PC-3 (cell line): ENCODE results near the gene CA10. TPM values are rescaled to one million over a fixed set of nuclear protein-coding genes. Genes with fewer than 3 reads are reported as not detected.
A peak's percentile ranks its signal among the peaks of the same experiment; 100 is the strongest.

Experiments
- ATAC-seq: fragments of 200-7000 bp; cut with Tn5 transposase; 2 replicates; pipeline ENCODE4 v1.9.1; 2020; ENCODE audit warnings: mild to moderate bottlenecking, moderate library complexity
- BruUV-seq: library from RNA; stranded (reverse); fragments of 400-500 nt; replicated peaks from 2 replicates; lab custom pipeline; 2021; lab: Mats Ljungman, UMichigan
- CTCF ChIA-PET: fragments of 300-600 bp; sonication (Branson Sonifier 250); formaldehyde crosslinking; loops from one replicate; lab custom pipeline; 2022; ENCODE audit warnings: antibody characterized with exemption; lab: Charles Lee
- POLR2A ChIA-PET: fragments of 300-600 bp; sonication (Branson Sonifier 250); formaldehyde crosslinking; loops from one replicate; lab custom pipeline; 2022; ENCODE audit warnings: antibody characterized with exemption; ENCODE audit not compliant: unreplicated experiment; lab: Charles Lee
- DNase-seq: peaks from one replicate; pipeline ENCODE4 v3.0.0-alpha.2; 2015
- H2AFZ ChIP-seq: fragments of 300-600 bp; sonication (generic); 2 replicates; pipeline ENCODE4 v1.6.0; 2016; ENCODE audit warnings: antibody characterized with exemption, low read length
- H3F3A ChIP-seq: fragments of 300-600 bp; sonication (generic); one replicate; pipeline ENCODE4 v1.6.0; 2017; ENCODE audit warnings: antibody characterized with exemption, low read length, control low read depth, mild to moderate bottlenecking; ENCODE audit not compliant: unreplicated experiment
- H3K27ac ChIP-seq: fragments of 300-600 bp; sonication (generic); 2 replicates; pipeline ENCODE4 v1.5.1; 2016; ENCODE audit warnings: mild to moderate bottlenecking, low read length
- H3K27me3 ChIP-seq: fragments of 300-600 bp; sonication (generic); 2 replicates; pipeline ENCODE4 v1.6.1; 2016; ENCODE audit warnings: low read length, mixed read lengths
- H3K36me3 ChIP-seq: fragments of 300-600 bp; sonication (generic); 2 replicates; pipeline ENCODE4 v1.6.1; 2016; ENCODE audit warnings: low read depth, mixed run types, low read length, mixed read lengths
- H3K4me1 ChIP-seq: fragments of 300-600 bp; sonication (generic); 2 replicates; pipeline ENCODE4 v1.5.1; 2016; ENCODE audit warnings: low read length; ENCODE audit not compliant: insufficient read depth
- H3K4me2 ChIP-seq: fragments of 300-600 bp; sonication (generic); 2 replicates; pipeline ENCODE4 v1.6.0; 2016; ENCODE audit warnings: low read length
- H3K4me3 ChIP-seq: fragments of 300-600 bp; sonication (generic); 2 replicates; pipeline ENCODE4 v1.5.1; 2016; ENCODE audit warnings: mild to moderate bottlenecking, low read length, mixed read lengths
- H3K79me2 ChIP-seq: fragments of 300-600 bp; sonication (generic); 2 replicates; pipeline ENCODE4 v1.6.1; 2017; ENCODE audit warnings: low read length, mixed read lengths
- H3K9ac ChIP-seq: fragments of 300-600 bp; sonication (generic); 2 replicates; pipeline ENCODE4 v1.6.0; 2016; ENCODE audit warnings: mild to moderate bottlenecking, low read length
- H3K9me2 ChIP-seq: fragments of 300-600 bp; sonication (generic); replicated peaks from 2 replicates; pipeline ENCODE4 v1.6.1; 2016; ENCODE audit warnings: mixed run types, low read length, mixed read lengths
- H3K9me3 ChIP-seq: fragments of 300-600 bp; sonication (generic); 2 replicates; pipeline ENCODE4 v1.6.1; 2016; ENCODE audit warnings: low read length, mixed read lengths
- H4K20me1 ChIP-seq: fragments of 300-600 bp; sonication (generic); 2 replicates; pipeline ENCODE4 v1.6.1; 2016; ENCODE audit warnings: low read length, mixed read lengths
- CTCF ChIP-seq: fragments of 300-600 bp; sonication (generic); conservative IDR thresholded peaks from 2 replicates; pipeline ENCODE4 v1.5.1; 2017; ENCODE audit warnings: antibody characterized with exemption, low read depth, mild to moderate bottlenecking, low read length
- EZH2 ChIP-seq: fragments of 300-600 bp; sonication (generic); IDR thresholded peaks from one replicate; pipeline ENCODE4 v1.6.1; 2017; ENCODE audit warnings: antibody characterized with exemption, mild to moderate bottlenecking, low read length; ENCODE audit not compliant: unreplicated experiment
- EZH2phosphoT487 ChIP-seq: fragments of 300-600 bp; sonication (generic); IDR thresholded peaks from 2 replicates; pipeline ENCODE4 v1.6.1; 2018; ENCODE audit warnings: mild to moderate bottlenecking, antibody characterized with exemption, low read length, borderline replicate concordance
- intact Hi-C: fragments of 100-400 bp; cut with micrococcal nuclease; formaldehyde crosslinking; loops from 2 replicates; pipeline ENCODE4 v1.9.0; 2023
- total RNA-seq: library from RNA; depleted of rRNA; stranded (reverse); fragments of >200 nt; gene quantifications from 2 replicates; pipeline ENCODE4 v1.2.3, GENCODE V29; 2014

Gene CA10
- total RNA-seq, 1 experiment from 2014 or later, result not detected

GRCh38 chr17:51647826-51648225 is 510.7 kb downstream of the CA10 start:
- Histone ChIP-seq H3K4me2 (no peak overlapping the region), H3K79me2 (no peaks in the 10 kb centered on the region), H3K9ac (no peak overlapping the region), H4K20me1 (no peaks in the 10 kb centered on the region), H3K27ac (no peak overlapping the region), H3K9me3 (no peaks in the 10 kb centered on the region), H3K4me1 (peaks cover 14% of the 10 kb centered on the region), H3K36me3 (no peaks in the 10 kb centered on the region), H3K9me2 (no peaks in the 10 kb centered on the region), H2AFZ (no peak overlapping the region), H3K4me3 (no peak overlapping the region), H3K27me3 (no peaks in the 10 kb centered on the region; the same call in 1 of the 2 replicates), H3F3A (no peaks in the 10 kb centered on the region)
- ATAC-seq, result no peak
- ChIA-PET CTCF (no interaction called here), POLR2A (no interaction called here)
- TF ChIP-seq EZH2, result no peak
- no peak for TF ChIP-seq CTCF
- no peak for TF ChIP-seq EZH2phosphoT487
- peak; percentile 63 for DNase-seq
- intact Hi-C loops, result no loop called here
- BruUV-seq, result no TSS peak

GRCh38 chr17:51647067-51647466 is 511.4 kb downstream of the CA10 start:
- POLR2A ChIA-PET, result no interaction called here
- H3K9me2 ChIP-seq, result no peaks in the 10 kb centered on the region
- H3F3A ChIP-seq, result no peaks in the 10 kb centered on the region
- no peaks in the 10 kb centered on the region for H3K79me2 ChIP-seq
- TF ChIP-seq EZH2, result no peak
- no peak for TF ChIP-seq CTCF
- TF ChIP-seq EZH2phosphoT487, result no peak
- intact Hi-C loops, result no loop called here
- H3K27ac ChIP-seq, result no peak overlapping the region
- ATAC-seq (no peak), DNase-seq (no peak)
- no peak overlapping the region for H3K4me3 ChIP-seq
- H2AFZ ChIP-seq, result no peak overlapping the region
- no TSS peak for BruUV-seq
- H3K9me3 ChIP-seq, result no peaks in the 10 kb centered on the region
- H3K36me3 ChIP-seq, result no peaks in the 10 kb centered on the region
- no peak overlapping the region for H3K9ac ChIP-seq
- no peak overlapping the region for H3K4me2 ChIP-seq
- peaks cover 14% of the 10 kb centered on the region for H3K4me1 ChIP-seq
- H3K27me3 ChIP-seq, result no peaks in the 10 kb centered on the region; the same call in 1 of the 2 replicates
- CTCF ChIA-PET, result no interaction called here
- H4K20me1 ChIP-seq, result no peaks in the 10 kb centered on the region

- POLR2A ChIA-PET, result interaction anchor here (0.6 kb wide), 1 partner anchor 142 kb away, joined by 3 read pairs; no protein-coding TSS in a partner anchor
- BruUV-seq, result no TSS peak
- CTCF ChIA-PET, result no interaction called here
- Histone ChIP-seq H2AFZ (no peak overlapping the region), H3K36me3 (no peaks in the 10 kb centered on the region), H3K4me3 (no peak overlapping the region), H3K27ac (no peak overlapping the region), H3F3A (no peaks in the 10 kb centered on the region), H4K20me1 (no peaks in the 10 kb centered on the region), H3K4me1 (peaks cover 14% of the 10 kb centered on the region), H3K9me3 (no peaks in the 10 kb centered on the region), H3K79me2 (no peaks in the 10 kb centered on the region), H3K9ac (no peak overlapping the region), H3K9me2 (no peaks in the 10 kb centered on the region), H3K4me2 (no peak overlapping the region), H3K27me3 (no peaks in the 10 kb centered on the region)
- TF ChIP-seq CTCF (no peak), EZH2 (no peak), EZH2phosphoT487 (no peak)
- DNase-seq, result no peak
- intact Hi-C loops, result no loop called here
- no peak for ATAC-seq
Measured at GRCh38 chr17:51646539-51646938, 512.0 kb downstream of the CA10 start.
